IMR-90 (cell line): ENCODE data around the gene VSNL1. TPM values are rescaled to one million over a fixed set of nuclear protein-coding genes. Genes with fewer than 3 reads are reported as not detected.

Source experiments
- ATAC-seq: fragments of 200-7000 bp; cut with Tn5 transposase; 2 replicates; pipeline ENCODE4 v1.9.1; 2020; ENCODE audit warnings: low read depth, mild to moderate bottlenecking, moderate library complexity
- BruUV-seq: library from RNA; stranded (reverse); fragments of 400-500 nt; replicated peaks from 2 replicates; lab custom pipeline; 2021; lab: Mats Ljungman, UMichigan
- CTCF ChIA-PET: fragments of 300-600 bp; formaldehyde crosslinking; extraction: SDS; loops from one replicate; lab custom pipeline; 2021; ENCODE audit warnings: antibody characterized with exemption; lab: Yijun Ruan, JAX
- POLR2A ChIA-PET: fragments of 300-600 bp; sonication (Branson Sonifier 250); formaldehyde crosslinking; loops from one replicate; lab custom pipeline; 2022; ENCODE audit warnings: antibody characterized with exemption; ENCODE audit not compliant: unreplicated experiment; lab: Charles Lee
- DNase-seq: peaks from one replicate; pipeline ENCODE4 v3.0.0; 2013
- H2AFZ ChIP-seq: replicated peaks from 2 replicates; pipeline ENCODE3; 2013; ENCODE audit warnings: low read length, mild to moderate bottlenecking; ENCODE audit not compliant: poor library complexity
- H2AK5ac ChIP-seq: 2 replicates; pipeline ENCODE4 v1.6.1; 2013; ENCODE audit warnings: low read depth, low read length, inconsistent platforms
- H2AK9ac ChIP-seq: replicated peaks from 2 replicates; pipeline ENCODE3; 2013; ENCODE audit warnings: mild to moderate bottlenecking, low read depth, low read length, moderate library complexity; ENCODE audit not compliant: poor library complexity
- H2BK120ac ChIP-seq: 2 replicates; pipeline ENCODE4 v1.6.1; 2013; ENCODE audit warnings: low read depth, low read length, inconsistent platforms
- H2BK15ac ChIP-seq: 3 replicates; pipeline ENCODE4 v1.6.1; 2013; ENCODE audit warnings: low read depth, low read length, inconsistent platforms
- H2BK20ac ChIP-seq: 2 replicates; pipeline ENCODE4 v1.6.1; 2013; ENCODE audit warnings: low read depth, mild to moderate bottlenecking, inconsistent platforms, low read length, moderate library complexity
- H2BK5ac ChIP-seq: 2 replicates; pipeline ENCODE4 v1.6.1; 2013; ENCODE audit warnings: mild to moderate bottlenecking, low read depth, low read length, inconsistent platforms; ENCODE audit not compliant: poor library complexity, severe bottlenecking
- H3K14ac ChIP-seq: replicated peaks from 2 replicates; pipeline ENCODE4 v1.6.1; 2013; ENCODE audit warnings: low read depth, low read length, inconsistent platforms
- H3K18ac ChIP-seq: 2 replicates; pipeline ENCODE4 v1.6.1; 2013; ENCODE audit warnings: low read depth, low read length, control low read depth
- H3K23ac ChIP-seq: 2 replicates; pipeline ENCODE4 v1.6.1; 2013; ENCODE audit warnings: low read depth, low read length, inconsistent platforms
- H3K27ac ChIP-seq: 2 replicates; pipeline ENCODE4 v1.5.1; 2013; ENCODE audit warnings: mild to moderate bottlenecking, control low read depth, low read length; ENCODE audit not compliant: insufficient read depth
- H3K27me3 ChIP-seq: 2 replicates; pipeline ENCODE4 v1.6.1; 2013; ENCODE audit warnings: low read length; ENCODE audit not compliant: control insufficient read depth, insufficient read depth
- H3K36me3 ChIP-seq: 2 replicates; pipeline ENCODE4 v1.6.1; 2013; ENCODE audit warnings: low read length, mixed read lengths; ENCODE audit not compliant: control insufficient read depth, insufficient read depth
- H3K4ac ChIP-seq: 2 replicates; pipeline ENCODE4 v1.6.1; 2013; ENCODE audit warnings: low read depth, low read length, inconsistent platforms
- H3K4me1 ChIP-seq: 2 replicates; pipeline ENCODE4 v1.6.1; 2013; ENCODE audit warnings: low read length, mixed read lengths; ENCODE audit not compliant: control insufficient read depth, insufficient read depth
- H3K4me2 ChIP-seq: 2 replicates; pipeline ENCODE4 v1.6.1; 2013; ENCODE audit warnings: low read depth, mild to moderate bottlenecking, control low read depth, low read length, moderate library complexity
- H3K4me3 ChIP-seq: 2 replicates; pipeline ENCODE4 v1.5.1; 2013; ENCODE audit warnings: low read depth, mild to moderate bottlenecking, control low read depth, low read length, moderate library complexity; ENCODE audit not compliant: insufficient read depth
- H3K56ac ChIP-seq: 2 replicates; pipeline ENCODE4 v1.6.1; 2013; ENCODE audit warnings: low read length, inconsistent platforms; ENCODE audit not compliant: insufficient read depth; ENCODE audit errors: extremely low read depth
- H3K79me1 ChIP-seq, 2 experiments: 2 replicates each; pipeline ENCODE4 v1.6.1; 2013; ENCODE audit warnings: low read length in 2 of 2, inconsistent platforms in 1 of 2, low read depth in 1 of 2
- H3K9ac ChIP-seq: 2 replicates; pipeline ENCODE4 v1.6.1; 2013; ENCODE audit warnings: low read depth, low read length, control low read depth
- H3K9me1 ChIP-seq: 2 replicates; pipeline ENCODE4 v1.6.1; 2013; ENCODE audit warnings: low read length, inconsistent platforms; ENCODE audit not compliant: insufficient read depth
- H3K9me3 ChIP-seq: 2 replicates; pipeline ENCODE4 v1.6.1; 2013; ENCODE audit warnings: low read length; ENCODE audit not compliant: control insufficient read depth, insufficient read depth
- H4K20me1 ChIP-seq: 2 replicates; pipeline ENCODE4 v1.6.1; 2013; ENCODE audit warnings: low read length, inconsistent platforms; ENCODE audit not compliant: insufficient read depth
- H4K5ac ChIP-seq: 2 replicates; pipeline ENCODE4 v1.6.1; 2013; ENCODE audit warnings: mild to moderate bottlenecking, low read depth, low read length, control low read depth
- H4K8ac ChIP-seq, 2 experiments: 2 replicates each; pipeline ENCODE4 v1.6.1; 2013; ENCODE audit warnings: low read depth in 2 of 2, low read length in 2 of 2, control low read depth in 1 of 2, inconsistent platforms in 1 of 2
- H4K91ac ChIP-seq: 2 replicates; pipeline ENCODE4 v1.6.1; 2013; ENCODE audit warnings: low read depth, low read length, inconsistent platforms; ENCODE audit not compliant: insufficient read depth
- BHLHE40 ChIP-seq: fragments of 150-350 bp; IDR thresholded peaks from 2 replicates; pipeline ENCODE4 v1.6.1; 2016; ENCODE audit warnings: mild to moderate bottlenecking, low read depth, low read length
- CEBPB ChIP-seq: IDR thresholded peaks from 2 replicates; pipeline ENCODE4 v1.6.1; 2012; ENCODE audit warnings: low read depth, low read length, improper control_type of control experiment
- CHD1 ChIP-seq: IDR thresholded peaks from 2 replicates; pipeline ENCODE4 v1.6.1; 2012; ENCODE audit warnings: low read depth, low read length, improper control_type of control experiment
- CTCF ChIP-seq: conservative IDR thresholded peaks from 2 replicates; pipeline ENCODE4 v1.5.1; 2012; ENCODE audit warnings: mild to moderate bottlenecking, low read depth, low read length, improper control_type of control experiment
- ELK1 ChIP-seq: fragments of 150-350 bp; IDR thresholded peaks from 2 replicates; pipeline ENCODE4 v1.6.1; 2016; ENCODE audit warnings: low read depth, mild to moderate bottlenecking, low read length, moderate library complexity, borderline replicate concordance
- FOS ChIP-seq: fragments of 150-350 bp; IDR thresholded peaks from 2 replicates; pipeline ENCODE4 v1.6.1; 2016; ENCODE audit warnings: low read depth, low read length
- MAZ ChIP-seq: IDR thresholded peaks from 2 replicates; pipeline ENCODE4 v1.6.1; 2012; ENCODE audit warnings: low read depth, mild to moderate bottlenecking, low read length, improper control_type of control experiment, moderate library complexity, borderline replicate concordance
- MXI1 ChIP-seq: IDR thresholded peaks from 2 replicates; pipeline ENCODE4 v1.6.1; 2012; ENCODE audit warnings: low read depth, mild to moderate bottlenecking, low read length, moderate library complexity, borderline replicate concordance
- NFE2L2 ChIP-seq: fragments of 150-350 bp; IDR thresholded peaks from 2 replicates; pipeline ENCODE4 v1.6.1; 2016; ENCODE audit warnings: low read depth, mild to moderate bottlenecking, low read length
- POLR2A ChIP-seq: IDR thresholded peaks from 2 replicates; pipeline ENCODE4 v1.6.1; 2012; ENCODE audit warnings: mild to moderate bottlenecking, low read depth, low read length
- RAD21 ChIP-seq: IDR thresholded peaks from 2 replicates; pipeline ENCODE4 v1.6.1; 2012; ENCODE audit warnings: low read length, improper control_type of control experiment
- RCOR1 ChIP-seq: IDR thresholded peaks from 2 replicates; pipeline ENCODE4 v1.6.1; 2012; ENCODE audit warnings: mild to moderate bottlenecking, low read length, improper control_type of control experiment; ENCODE audit not compliant: insufficient replicate concordance
- RFX5 ChIP-seq: IDR thresholded peaks from 2 replicates; pipeline ENCODE4 v1.8.0; 2012; ENCODE audit warnings: low read depth, mild to moderate bottlenecking, low read length, moderate library complexity
- SMC3 ChIP-seq: fragments of 150-350 bp; IDR thresholded peaks from 2 replicates; pipeline ENCODE4 v1.6.1; 2016; ENCODE audit warnings: low read depth, mild to moderate bottlenecking, antibody characterized with exemption, low read length, moderate library complexity
- USF2 ChIP-seq: fragments of 150-350 bp; IDR thresholded peaks from 2 replicates; pipeline ENCODE4 v1.6.1; 2017; ENCODE audit warnings: mild to moderate bottlenecking, antibody characterized with exemption, low read length, low read depth
- WGBS, 2 experiments: methylation state at CpG; one replicate each; pipeline versions ENCODE4 v1.1.5 to v1.1.7; 2013; ENCODE audit warnings: missing lambda C conversion rate in 2 of 2; ENCODE audit not compliant: insufficient read length in 1 of 2; ENCODE audit errors: extremely low coverage in 2 of 2; 5-methylcytosine and 5-hydroxymethylcytosine counted together
- dilution Hi-C: fragments of 300-500 bp; cut with HindIII; formaldehyde crosslinking; loops from one replicate; pipeline ENCODE4 v1.14.3; 2018; ENCODE audit warnings: low sequenced_read_pairs; ENCODE audit not compliant: unreplicated experiment
- in situ Hi-C: fragments of 300-500 bp; cut with MboI; formaldehyde crosslinking; loops from 3 replicates; pipeline ENCODE4 v1.14.3; 2019; ENCODE audit warnings: low sequenced_read_pairs, inconsistent platforms, mixed read lengths
- intact Hi-C: fragments of 100-400 bp; cut with micrococcal nuclease; formaldehyde crosslinking; loops from 2 replicates; pipeline ENCODE4 v1.10.0; 2022
- polyA plus RNA-seq, 3 experiments: library from polyadenylated mRNA; depleted of rRNA; stranded (reverse); fragments of >200 nt; gene quantifications; 2 replicates each; pipeline ENCODE4 v1.2.3, GENCODE V29; 2012; ENCODE audit warnings: low replicate concordance in 1 of 3
- total RNA-seq: library from RNA; depleted of rRNA; stranded (reverse); fragments of >200 nt; gene quantifications from 2 replicates; pipeline ENCODE4 v1.2.3, GENCODE V29; 2012

VSNL1 gene
- total and polyA plus RNA-seq, 2 of the 4 experiments (the other 2 are of a cell fraction), result 0.32 to 0.36 TPM

GRCh38 chr2:17688600-17688999 is 148.1 kb downstream of the VSNL1 start:
- in situ Hi-C loops, result no loop called here
- H4K5ac ChIP-seq, result no peak overlapping the region
- no peak overlapping the region for H2BK20ac ChIP-seq
- 0 out of 2 replicates have a peak, but pooled peaks cover 4% of the 10 kb centered on the region for H3K36me3 ChIP-seq
- peaks cover 0 to 4% of the 10 kb centered on the region in 2 experiments; a peak in 1 of 4 replicates for H3K79me1 ChIP-seq
- no peaks in the 10 kb centered on the region for H3K4me1 ChIP-seq
- intact Hi-C loops, result no loop called here
- no peaks in the 10 kb centered on the region for H4K20me1 ChIP-seq
- ATAC-seq, result no peak
- no peak overlapping the region for H3K23ac ChIP-seq
- H3K56ac ChIP-seq, result no peak overlapping the region
- H2BK5ac ChIP-seq, result no peak overlapping the region
- H3K27ac ChIP-seq, result no peak overlapping the region
- H3K9ac ChIP-seq, result no peak overlapping the region
- H3K9me1 ChIP-seq, result no peaks in the 10 kb centered on the region
- no peak overlapping the region for H3K18ac ChIP-seq
- POLR2A ChIA-PET, result no interaction called here
- no peak for TF ChIP-seq NFE2L2
- no peak for TF ChIP-seq MAZ
- TF ChIP-seq ELK1, result no peak
- no peak for TF ChIP-seq FOS
- no peak for TF ChIP-seq RFX5
- TF ChIP-seq RCOR1, result no peak
- TF ChIP-seq CTCF, result no peak
- TF ChIP-seq CEBPB, result no peak
- TF ChIP-seq BHLHE40, result no peak
- no peak for TF ChIP-seq CHD1
- no peak for TF ChIP-seq POLR2A
- TF ChIP-seq MXI1, result no peak
- no peak for TF ChIP-seq USF2
- no peak for TF ChIP-seq SMC3
- no peak for TF ChIP-seq RAD21
- H4K91ac ChIP-seq, result no peak overlapping the region
- H3K14ac ChIP-seq, result no peak overlapping the region
- no peaks in the 10 kb centered on the region for H3K9me3 ChIP-seq
- no peak overlapping the region for H3K4me2 ChIP-seq
- no peak overlapping the region for H2BK120ac ChIP-seq
- no peak overlapping the region for H2AFZ ChIP-seq
- dilution Hi-C loops, result no loop called here
- H3K27me3 ChIP-seq, result no peaks in the 10 kb centered on the region
- H2AK5ac ChIP-seq, result no peak overlapping the region
- no peak for DNase-seq
- no peak overlapping the region for H2BK15ac ChIP-seq
- no peak overlapping the region for H3K4me3 ChIP-seq
- WGBS, 2 experiments, result no CpG with 5 or more reads among the region's 1 CpG
- H4K8ac ChIP-seq, result no peak overlapping the region
- no TSS peak for BruUV-seq
- H3K4ac ChIP-seq, result no peak overlapping the region
- CTCF ChIA-PET, result no interaction called here
- H2AK9ac ChIP-seq, result no peak overlapping the region
